ENCODE data around the gene RITA1. TPM values are rescaled to one million over a fixed set of nuclear protein-coding genes. Genes with fewer than 3 reads are reported as not detected.

RITA1 gene
- total RNA-seq, 1 donor from 2014 or later = 17.3 TPM

DNA sequence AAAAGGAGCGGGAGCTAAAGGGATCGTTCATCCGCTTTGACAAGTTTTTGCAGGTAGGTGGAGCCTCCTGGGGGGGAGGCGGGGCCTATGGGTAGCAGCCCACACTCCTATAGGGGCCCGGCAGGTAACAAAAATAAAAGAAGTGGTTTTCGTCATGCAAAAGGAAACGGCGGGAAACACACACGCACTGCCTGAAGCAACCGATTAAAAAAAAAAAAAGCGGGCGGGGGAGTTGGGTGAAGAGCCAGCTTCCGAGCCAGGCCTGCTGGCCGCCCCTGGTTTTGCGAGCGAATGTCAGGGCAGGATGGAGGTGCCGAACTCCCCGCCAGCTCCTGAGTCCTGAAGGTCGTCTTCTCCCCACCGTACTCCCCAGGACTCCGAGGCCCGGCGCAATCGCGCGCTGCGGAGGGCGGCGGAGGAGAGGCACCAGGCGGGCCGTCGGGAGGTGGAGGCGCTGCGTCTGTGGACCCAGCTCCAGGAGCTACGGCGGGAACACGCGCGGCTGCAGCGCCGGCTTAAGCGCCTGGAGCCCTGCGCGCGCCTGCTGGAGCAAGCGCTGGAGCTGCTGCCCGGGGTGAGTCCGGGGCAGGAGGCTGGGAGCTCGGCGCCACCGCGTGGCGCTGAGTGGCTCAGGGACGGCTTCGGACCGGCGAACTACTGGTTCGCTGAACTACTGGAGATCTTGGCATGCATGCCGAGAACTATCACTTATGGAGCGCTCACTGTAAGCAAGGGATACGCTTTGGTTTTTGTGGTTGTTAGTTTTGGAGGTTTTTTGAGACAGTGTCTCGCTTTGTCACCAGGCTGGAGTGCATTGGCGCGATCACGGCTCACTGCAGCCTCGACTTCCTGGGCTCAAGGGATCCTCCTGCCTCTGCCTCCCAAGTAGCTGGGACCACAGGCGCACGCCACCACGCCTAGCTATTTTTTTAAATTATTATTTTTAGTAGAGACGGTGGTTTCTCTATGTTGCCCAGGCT is 32.4 kb upstream of the RITA1 start:
- DNase-seq (ENCODE audit: low spot score) = peak; percentile 68

GRCh38 chr12:113154351-113154973 is 31.1 kb upstream of the RITA1 start:
- no peak for DNase-seq (ENCODE audit: low spot score)

DNA sequence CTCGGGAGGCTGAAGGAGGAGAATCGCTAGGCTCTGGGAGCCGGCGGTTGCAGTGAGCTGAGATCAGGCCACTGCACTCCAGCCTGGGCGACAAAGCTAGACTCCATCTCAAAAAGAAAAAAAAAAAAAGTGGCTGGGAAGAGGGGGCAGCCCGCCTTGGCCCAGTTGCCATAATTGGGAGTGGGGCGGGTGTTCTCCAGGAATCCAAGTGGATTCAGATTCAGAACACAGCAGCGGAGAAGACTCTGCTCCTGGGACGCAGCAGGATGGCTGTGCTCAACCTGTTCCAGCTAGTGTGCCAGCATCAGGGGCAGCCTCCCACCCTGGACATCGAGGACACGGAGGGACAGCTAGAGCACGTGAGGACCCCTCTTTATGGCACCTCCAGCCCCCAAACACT is 30.5 kb upstream of the RITA1 start:
- no peak for DNase-seq (ENCODE audit: low spot score)

DNA sequence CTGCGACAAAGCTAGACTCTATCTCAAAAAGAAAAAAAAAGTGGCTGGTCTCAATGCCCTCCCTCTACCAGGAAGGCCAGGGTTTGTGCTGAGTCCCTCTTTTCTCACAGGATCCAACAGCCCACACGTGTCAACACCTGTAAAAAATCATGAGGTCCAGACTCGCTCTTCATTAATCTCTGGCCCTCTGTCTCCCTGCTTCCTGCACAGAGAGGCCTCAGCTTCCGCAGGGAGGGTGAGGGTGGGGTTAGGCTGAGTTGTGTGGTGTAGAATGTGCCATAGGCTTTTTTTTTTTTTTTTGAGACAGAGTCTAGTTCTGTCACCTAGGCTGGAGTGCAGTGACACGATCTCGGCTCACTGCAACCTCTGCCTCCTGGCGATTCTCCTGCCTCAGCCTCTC is 29.9 kb upstream of the RITA1 start:
- no peak for DNase-seq (ENCODE audit: low spot score)

DNA sequence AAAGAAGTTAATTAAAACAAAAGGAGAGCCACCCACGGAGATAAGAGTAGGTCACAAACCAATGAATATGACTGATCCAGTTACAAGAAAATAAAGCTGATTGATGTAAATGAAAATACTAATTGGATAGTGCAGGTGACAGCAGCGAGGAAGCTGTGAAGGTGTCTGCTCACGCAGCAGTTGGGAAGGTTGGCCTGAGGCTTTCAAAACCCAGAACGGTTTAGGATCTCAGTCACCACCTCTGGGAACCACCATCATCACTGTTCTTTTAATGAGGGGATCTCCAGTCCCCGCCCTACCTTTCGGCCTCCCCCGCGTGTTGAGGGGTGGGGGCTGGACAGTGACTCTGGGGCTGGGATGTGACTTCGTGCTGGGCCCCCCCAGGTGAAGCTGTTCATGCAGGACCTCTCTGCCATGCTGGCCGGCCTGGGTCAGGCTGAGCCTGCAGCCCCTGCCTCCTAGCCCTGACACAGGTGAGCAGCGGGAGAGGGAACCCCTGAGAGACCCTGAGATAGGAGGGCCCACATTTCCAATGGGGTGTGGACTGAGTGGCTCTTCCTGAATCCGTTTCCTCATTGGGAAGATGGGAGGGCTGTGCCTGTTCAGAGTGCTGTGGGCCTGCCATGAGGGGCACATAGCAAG is 28.2 kb upstream of the RITA1 start:
- DNase-seq (ENCODE audit: low spot score) = no peak

DNA sequence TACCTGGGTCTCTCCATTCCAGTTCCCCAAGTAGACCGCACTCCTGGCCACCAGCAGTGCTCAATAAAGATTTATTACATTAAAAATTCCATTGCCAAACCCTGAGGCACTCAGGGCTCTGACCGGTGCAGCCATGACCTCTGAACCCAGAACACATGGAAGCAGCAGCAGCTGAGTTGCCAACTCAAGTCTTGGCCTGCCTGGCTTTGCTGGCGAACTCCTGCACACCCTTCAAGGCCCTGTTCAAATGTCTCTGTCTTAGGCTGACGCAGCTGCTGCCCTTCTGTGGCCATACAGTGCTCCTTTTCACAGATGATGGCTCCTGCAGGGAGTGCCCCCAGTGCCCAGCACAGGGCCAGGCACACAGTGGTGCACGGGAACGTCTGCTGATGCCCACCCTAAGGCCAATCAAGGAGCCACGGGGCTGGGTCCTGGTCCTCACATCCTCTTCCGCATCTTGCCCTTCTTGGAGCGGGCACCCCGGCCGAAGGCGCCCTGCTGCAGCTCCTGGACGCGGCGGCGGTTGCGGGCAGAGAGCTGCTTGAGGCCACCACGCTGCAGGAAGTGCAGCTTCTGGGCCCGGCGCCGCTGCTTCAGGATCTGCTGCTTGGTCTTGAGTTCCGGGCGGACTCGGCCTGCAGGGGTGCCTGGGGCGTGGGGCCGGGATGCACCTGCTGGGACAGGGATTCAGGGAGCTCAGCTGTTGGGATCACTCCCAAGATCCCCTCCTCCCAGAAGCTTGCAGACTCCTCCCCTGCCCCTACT is 26.9 kb upstream of the RITA1 start:
- no peak for DNase-seq (ENCODE audit: low spot score)

- no peak for DNase-seq (ENCODE audit: low spot score)
Observed at GRCh38 chr12:113159937-113160336, 25.6 kb upstream of the RITA1 start.

DNA sequence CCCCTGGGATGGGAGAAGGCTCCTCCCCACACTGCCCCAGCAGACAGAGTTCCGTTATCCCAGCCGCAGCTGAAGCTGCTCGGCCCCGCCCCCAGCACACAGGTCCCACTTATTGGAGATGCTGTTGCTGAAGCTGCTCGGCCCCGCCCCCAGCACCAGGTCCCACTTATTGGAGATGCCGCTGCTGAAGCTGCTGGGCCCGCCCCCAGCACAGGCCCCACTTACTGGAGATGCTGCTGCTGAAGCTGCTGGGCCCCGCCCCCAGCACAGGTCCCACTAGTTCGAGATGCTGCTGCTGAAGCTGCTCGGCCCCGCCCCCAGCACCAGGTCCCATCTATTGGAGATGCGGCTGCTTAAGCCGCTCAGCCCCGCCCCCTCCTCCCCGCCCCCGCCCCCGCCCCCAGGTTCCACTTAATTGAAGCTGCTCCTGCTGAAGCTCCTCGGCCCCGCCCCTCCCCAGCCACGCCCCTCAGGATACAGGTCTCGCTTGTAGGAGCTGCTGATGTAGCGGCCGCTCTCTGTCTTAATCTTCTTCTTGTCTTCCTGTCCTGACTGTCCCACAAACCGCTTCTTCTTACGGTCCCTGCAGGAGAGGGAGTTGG is 24.0 kb upstream of the RITA1 start:
- no peak for DNase-seq (ENCODE audit: low spot score)

DNA sequence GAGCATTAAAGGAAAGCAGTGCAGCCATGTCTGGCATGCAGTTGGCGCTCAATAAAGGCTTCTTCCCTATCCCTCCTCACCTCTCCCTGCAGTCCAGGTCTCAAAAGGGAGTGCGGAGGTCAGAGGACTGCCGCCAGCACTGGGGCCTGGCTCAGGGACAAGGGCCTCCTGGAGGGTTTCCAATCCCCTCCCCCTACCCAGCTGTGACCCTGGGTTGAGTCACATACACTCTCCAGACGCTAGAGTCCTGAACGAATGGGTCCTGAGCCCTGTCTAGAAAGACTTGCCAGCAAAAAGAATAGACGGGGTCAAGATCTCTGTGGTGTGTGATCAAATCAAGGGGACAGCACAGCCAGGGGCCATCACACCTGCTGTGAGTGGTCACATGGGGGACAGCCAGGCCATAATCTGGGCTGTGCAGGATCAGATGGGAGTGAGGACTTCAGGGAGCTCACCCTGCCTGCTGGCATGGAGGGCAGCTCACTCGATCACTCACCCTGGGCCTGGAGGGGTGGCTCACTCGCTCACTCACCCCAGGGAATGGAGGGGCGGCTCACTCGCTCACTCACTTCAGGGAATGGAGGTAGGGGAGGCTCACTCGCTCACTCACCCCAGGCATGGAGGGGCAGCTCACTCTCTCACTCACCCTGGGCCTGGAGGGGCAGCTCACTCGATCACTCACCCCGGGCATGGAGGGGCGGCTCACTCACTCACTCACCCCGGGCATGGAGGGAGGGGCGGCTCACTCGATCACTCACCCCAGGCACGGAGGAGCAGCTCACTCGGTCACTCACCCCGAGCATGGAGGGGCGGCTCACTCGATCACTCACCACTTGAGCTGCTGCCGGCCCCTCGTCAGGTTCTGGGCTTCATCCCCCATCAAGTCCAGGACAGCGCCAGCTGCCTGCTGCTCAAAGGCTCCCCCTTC is 23.2 kb upstream of the RITA1 start:
- peak; percentile 39 for DNase-seq (ENCODE audit: low spot score)

GRCh38 chr12:113163030-113163360 is 22.5 kb upstream of the RITA1 start:
- no peak for DNase-seq (ENCODE audit: low spot score)

DNA sequence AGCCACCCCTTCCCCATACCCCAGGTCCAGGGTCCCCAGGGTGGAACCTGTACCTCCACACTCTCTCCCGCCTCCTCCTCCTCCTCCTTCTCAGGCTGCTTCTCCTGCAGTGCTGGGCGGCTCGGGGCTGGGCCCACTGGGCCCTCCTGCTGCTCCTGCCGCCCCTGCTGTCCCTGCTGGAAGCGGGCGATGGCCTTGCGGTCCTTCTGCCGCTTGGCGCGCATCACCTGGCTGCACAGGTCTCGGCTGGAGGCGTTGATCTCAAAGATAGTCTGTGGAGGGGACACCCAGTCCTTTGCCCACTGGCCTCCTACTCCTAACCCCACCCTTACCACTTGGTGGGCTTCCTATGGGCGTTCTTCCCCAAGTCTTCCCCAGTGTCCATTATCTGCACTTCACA is 21.5 kb upstream of the RITA1 start:
- no peak for DNase-seq (ENCODE audit: low spot score)

DNA sequence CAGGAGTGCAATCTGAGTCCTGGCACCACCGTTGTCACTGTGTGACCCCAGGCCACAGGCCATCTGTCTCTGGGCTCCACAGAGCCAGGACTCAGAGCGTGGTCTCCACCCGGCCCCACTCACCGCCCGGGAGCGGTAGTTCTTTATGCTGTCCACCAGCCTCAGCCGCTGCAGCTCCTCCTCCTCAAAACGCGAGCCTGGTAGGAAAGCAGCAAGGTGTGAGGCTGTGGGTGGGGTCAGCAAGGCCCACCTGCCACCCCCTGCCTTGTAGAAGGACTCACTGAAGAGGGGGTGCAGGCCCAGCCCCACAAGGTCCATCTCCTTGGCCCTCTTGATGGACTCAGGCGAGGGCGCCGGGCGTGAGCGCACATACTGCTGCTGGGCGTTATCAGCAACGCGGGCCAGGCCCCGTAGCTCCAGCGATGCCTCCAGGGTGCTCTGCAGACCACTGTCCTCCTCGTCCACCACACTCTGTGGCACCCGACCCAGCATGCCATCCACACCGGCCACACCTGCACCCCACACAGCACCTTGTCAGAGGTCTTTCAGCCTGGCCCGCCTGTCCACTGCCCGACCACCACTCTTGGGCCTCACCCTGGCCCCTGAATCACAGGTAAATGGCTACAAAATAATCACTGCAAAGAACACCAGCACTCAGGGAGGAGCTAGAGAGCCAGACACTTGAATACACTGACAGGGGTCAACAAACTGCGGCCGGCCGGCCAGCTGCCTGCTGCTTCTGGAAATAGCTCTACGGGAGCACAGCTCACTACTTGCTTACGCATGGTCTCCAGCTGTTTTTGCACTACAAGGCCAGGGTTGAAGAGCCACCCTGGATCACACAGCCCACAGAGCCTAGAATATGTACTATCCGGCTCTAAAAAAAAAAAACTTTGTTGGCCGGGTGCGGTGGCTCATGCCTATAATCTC is 19.7 kb upstream of the RITA1 start:
- DNase-seq (ENCODE audit: low spot score) = no peak

DNA sequence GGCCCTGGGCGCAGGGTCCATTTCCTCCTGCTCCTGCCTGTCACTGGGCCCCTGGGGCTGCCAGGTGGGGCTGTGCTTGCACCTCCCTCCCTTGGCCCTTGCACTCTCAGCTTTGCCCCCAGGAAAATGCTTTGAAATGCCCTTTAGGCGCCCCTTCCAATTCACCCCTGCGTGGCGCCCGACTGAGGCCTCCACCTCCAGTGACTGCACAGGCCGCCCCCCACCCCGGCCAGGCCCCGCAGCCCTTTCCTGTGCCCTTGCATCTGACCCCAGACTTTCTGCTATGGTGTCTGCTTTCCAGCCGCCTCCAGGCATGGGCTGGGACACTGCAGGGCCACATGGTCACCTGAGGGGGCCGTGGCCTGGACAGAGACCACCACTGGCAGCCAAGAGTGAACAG is 17.7 kb upstream of the RITA1 start:
- DNase-seq (ENCODE audit: low spot score) = no peak

- DNase-seq (ENCODE audit: low spot score) = no peak
Observed at GRCh38 chr12:113169697-113170096, 15.8 kb upstream of the RITA1 start.

GRCh38 chr12:113170457-113170856 is 15.1 kb upstream of the RITA1 start:
- DNase-seq (ENCODE audit: low spot score) = no peak

DNA sequence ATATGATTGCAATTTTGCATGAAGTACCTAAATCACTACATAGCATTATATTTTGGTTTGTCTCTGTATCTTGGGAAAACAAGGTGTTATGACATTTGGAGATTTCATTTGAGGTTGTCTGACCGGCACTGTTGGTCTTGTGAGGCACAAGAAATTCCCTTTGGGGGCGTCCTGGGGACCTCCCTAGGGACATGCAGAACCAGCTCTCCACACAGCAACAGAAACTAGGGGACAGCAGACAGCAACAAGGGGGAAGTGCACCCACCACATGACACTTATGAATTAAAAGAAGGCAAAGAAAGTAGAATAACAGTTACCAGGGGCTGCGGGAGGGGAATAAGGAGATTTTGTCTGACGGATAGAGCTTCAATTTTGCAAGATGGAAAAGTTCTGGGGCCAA is 14.6 kb upstream of the RITA1 start:
- no peak for DNase-seq (ENCODE audit: low spot score)

- no peak for DNase-seq (ENCODE audit: low spot score)
Observed at GRCh38 chr12:113171543-113171942, 14.0 kb upstream of the RITA1 start.

DNA sequence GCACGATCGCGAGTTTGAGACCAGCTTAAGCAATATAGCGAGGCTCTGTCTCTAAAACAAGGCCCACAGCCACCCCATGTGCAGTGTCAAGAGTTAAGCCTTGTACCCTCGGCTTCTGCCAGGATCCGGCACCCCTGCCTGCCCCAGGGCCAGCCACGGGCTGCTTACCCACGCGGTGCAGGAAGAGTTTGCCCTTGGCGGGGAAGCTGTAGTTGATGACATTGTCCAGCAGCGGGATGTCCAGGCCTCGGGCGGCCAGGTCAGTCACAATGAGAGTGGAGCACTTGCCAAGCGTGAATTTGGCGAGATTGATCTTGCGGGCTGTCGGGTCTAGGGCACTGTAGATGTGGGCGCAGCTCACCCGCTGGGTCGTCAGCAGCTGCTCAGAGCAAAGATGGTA is 13.3 kb upstream of the RITA1 start:
- no peak for DNase-seq (ENCODE audit: low spot score)

DNA sequence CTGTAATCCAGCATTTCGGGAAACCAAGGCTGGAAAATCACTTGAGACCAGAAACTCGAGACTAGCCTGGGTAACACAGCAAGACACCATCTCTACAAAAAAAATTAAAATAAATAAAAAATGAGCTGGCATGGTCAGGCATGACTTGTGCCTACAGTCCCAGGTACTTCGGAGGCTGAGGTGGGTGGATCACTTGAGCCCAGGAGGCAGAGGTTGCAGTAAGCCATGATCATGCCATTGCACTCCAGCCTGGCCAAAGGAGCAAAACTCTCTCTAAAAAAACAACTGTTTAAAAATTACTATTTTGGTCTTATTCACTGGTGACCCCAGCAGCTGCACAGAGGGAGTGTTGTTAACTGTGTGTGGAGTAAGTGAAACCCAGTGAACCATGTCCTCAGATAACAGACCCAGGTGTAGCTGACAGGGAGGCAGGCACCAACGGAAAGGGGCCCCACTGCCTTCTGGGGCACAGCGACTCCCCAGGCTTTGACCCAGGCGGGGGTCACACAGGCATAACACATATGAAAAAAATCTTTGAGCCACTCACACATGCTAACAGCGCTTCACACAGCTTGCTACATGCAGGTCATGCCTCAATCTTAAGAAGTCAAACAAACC is 12.3 kb upstream of the RITA1 start:
- DNase-seq (ENCODE audit: low spot score) = no peak
